K562 (cell line): ENCODE data around the gene AARSD1. TPM values are rescaled to one million over a fixed set of nuclear protein-coding genes. Genes with fewer than 3 reads are reported as not detected.

Experiments
- ARID3A ChIP-seq: IDR thresholded peaks from 2 replicates; pipeline ENCODE4 v1.6.1; 2012; ENCODE audit warnings: low read depth, low read length, improper control_type of control experiment, borderline replicate concordance
- ASH1L ChIP-seq: fragments of 450-650 bp; IDR thresholded peaks from 2 replicates; pipeline ENCODE4 v1.6.1; 2018; ENCODE audit warnings: borderline replicate concordance, mild to moderate bottlenecking, low read depth; ENCODE audit not compliant: partially characterized antibody
- ATF1 ChIP-seq, 2 experiments: fragments of 450-650 bp in 1 of 2; IDR thresholded peaks; 2 replicates each; pipeline ENCODE4 v1.6.1; 2016; ENCODE audit warnings: missing compliant biosample characterization in 1 of 2, missing genetic modification characterization in 1 of 2
- BDP1 ChIP-seq: IDR thresholded peaks from 3 replicates; pipeline ENCODE4 v1.6.1; 2011; ENCODE audit not compliant: insufficient read length, insufficient read depth
- EGR1 ChIP-seq: fragments of 450-650 bp; conservative IDR thresholded peaks from 2 replicates; pipeline ENCODE4 v1.6.1; 2017; ENCODE audit warnings: mild to moderate bottlenecking
- ELF1 ChIP-seq: fragments of 200-800 bp; sonication (Bioruptor generic); IDR thresholded peaks from 2 replicates; pipeline ENCODE4 v1.6.1; 2016; ENCODE audit warnings: missing genetic modification characterization, missing compliant biosample characterization
- JUND ChIP-seq, 2 experiments: IDR thresholded peaks; 2 replicates in 1 of 2; 3 replicates in 1 of 2; pipeline ENCODE4 v1.6.1; 2011; ENCODE audit warnings: borderline replicate concordance in 2 of 2, low read depth in 2 of 2, low read length in 2 of 2, improper control_type of control experiment in 1 of 2, missing biosample characterization in 1 of 2, missing genetic modification characterization in 1 of 2, missing genetic modification reagents in 1 of 2
- MIER1 ChIP-seq: fragments of 450-650 bp; IDR thresholded peaks from 2 replicates; pipeline ENCODE4 v1.6.1; 2016; ENCODE audit warnings: antibody characterized with exemption, mild to moderate bottlenecking, low read depth
- NFRKB ChIP-seq: fragments of 450-650 bp; IDR thresholded peaks from 2 replicates; pipeline ENCODE4 v1.6.1; 2016; ENCODE audit warnings: low read depth
- NR2C2 ChIP-seq, 2 experiments: fragments of 200-800 bp in 1 of 2; sonication (Bioruptor generic) in 1 of 2; sonication (generic) in 1 of 2; formaldehyde crosslinking in 1 of 2; IDR thresholded peaks; 2 replicates each; pipeline versions ENCODE4 v1.6.1 to v1.8.0; 2016 to 2022; ENCODE audit warnings: mild to moderate bottlenecking in 1 of 2, missing compliant biosample characterization in 1 of 2, missing genetic modification characterization in 1 of 2, missing genetic modification reagents in 1 of 2
- UBTF ChIP-seq, 2 experiments: IDR thresholded peaks; 2 replicates each; pipeline ENCODE4 v1.6.1; 2012; ENCODE audit warnings: improper control_type of control experiment in 2 of 2, low read depth in 2 of 2, low read length in 2 of 2, borderline replicate concordance in 1 of 2
- USF1 ChIP-seq: sonication (generic); formaldehyde crosslinking; IDR thresholded peaks from 2 replicates; pipeline ENCODE4 v1.9.0; 2022; ENCODE audit warnings: mild to moderate bottlenecking, missing genetic modification reagents
- ZNF408 ChIP-seq: fragments of 250-450 bp; sonication (Bioruptor Pico); IDR thresholded peaks from 2 replicates; pipeline ENCODE4 v1.4.0; 2020; ENCODE audit warnings: low read depth, mild to moderate bottlenecking, moderate library complexity
- polyA plus RNA-seq, 8 experiments: library from polyadenylated mRNA; depleted of rRNA in 4 of 8; stranded (reverse) in 5 of 8; unstranded in 3 of 8; fragments of >200 nt; fragmentation: Nextera tagmentation in 2 of 8; fragmentation: Illumina TruSeq in 1 of 8; extraction: Ambion mirVana in 2 of 8; extraction: Trizol in 1 of 8; gene quantifications; 2 replicates each; pipeline versions ENCODE4 v1.2.1 to v1.2.3, GENCODE V29; 2011 to 2014; ENCODE audit warnings: inconsistent platforms in 1 of 8, missing spikeins in 1 of 8
- total RNA-seq, 7 experiments: library from RNA; depleted of rRNA in 6 of 7; stranded (reverse); fragments of >200 nt in 6 of 7; fragmentation: Illumina TruSeq in 2 of 7; extraction: Trizol in 2 of 7; gene quantifications; 2 replicates each; pipeline versions ENCODE4 v1.2.1 to v1.2.3, GENCODE V29; 2011 to 2021; ENCODE audit warnings: low replicate concordance in 1 of 7
- TF ChIP-seq, protein P1 (sequence below): sonication (generic); formaldehyde crosslinking; IDR thresholded peaks from 2 replicates; pipeline ENCODE4 v1.8.0; 2022; ENCODE audit warnings: missing genetic modification reagents, mild to moderate bottlenecking, borderline replicate concordance

Gene AARSD1
- total and polyA plus RNA-seq, 9 of the 15 experiments (the other 6 are each of a cell fraction or from before 2014, with no cell fraction given) = 51.7 to 98.5 (median 68.6) TPM

GRCh38 chr17:42928714-42929496 lies 35.3 kb downstream of the AARSD1 start (continued):
- TF ChIP-seq UBTF (IDR thresholded peaks at IDR 0.05; ENCODE audit: borderline replicate concordance in 1 of 2, low read depth in 2 of 2, low read length in 2 of 2) (0 out of 4 replicates have a peak, but pooled peaks have one; percentile 29 to 43), JUND (IDR thresholded peaks at IDR 0.05; ENCODE audit: borderline replicate concordance, low read depth, low read length) (peak; percentile 85), JUND (tag; IDR thresholded peaks at IDR 0.05; ENCODE audit: borderline replicate concordance, low read depth, low read length) (peak; percentile 68; the same call in 2 of the 3 replicates), MIER1 (peak; percentile 63; the same call in 1 of the 2 replicates), NR2C2 (CRISPR knock-in tag; IDR thresholded peaks at IDR 0.05) (no peak), NR2C2 (tag; IDR thresholded peaks at IDR 0.05) (0 out of 2 replicates have a peak, but pooled peaks have one; percentile 22), USF1 (CRISPR knock-in tag) (no peak), EGR1 (0 out of 2 replicates have a peak, but pooled peaks have one; percentile 20), BDP1 (no peak), ELF1 (tag) (no peak), NFRKB (peak; percentile 90; the same call in 1 of the 2 replicates), ARID3A (peak; percentile 27; the same call in 1 of the 2 replicates), ASH1L (peak; percentile 18), ZNF408 (CRISPR knock-in tag) (no peak), ATF1 (CRISPR knock-in tag; IDR thresholded peaks at IDR 0.05) (no peak), ATF1 (tag; IDR thresholded peaks at IDR 0.05) (peak; percentile 51)
- TF ChIP-seq, protein P1, sequence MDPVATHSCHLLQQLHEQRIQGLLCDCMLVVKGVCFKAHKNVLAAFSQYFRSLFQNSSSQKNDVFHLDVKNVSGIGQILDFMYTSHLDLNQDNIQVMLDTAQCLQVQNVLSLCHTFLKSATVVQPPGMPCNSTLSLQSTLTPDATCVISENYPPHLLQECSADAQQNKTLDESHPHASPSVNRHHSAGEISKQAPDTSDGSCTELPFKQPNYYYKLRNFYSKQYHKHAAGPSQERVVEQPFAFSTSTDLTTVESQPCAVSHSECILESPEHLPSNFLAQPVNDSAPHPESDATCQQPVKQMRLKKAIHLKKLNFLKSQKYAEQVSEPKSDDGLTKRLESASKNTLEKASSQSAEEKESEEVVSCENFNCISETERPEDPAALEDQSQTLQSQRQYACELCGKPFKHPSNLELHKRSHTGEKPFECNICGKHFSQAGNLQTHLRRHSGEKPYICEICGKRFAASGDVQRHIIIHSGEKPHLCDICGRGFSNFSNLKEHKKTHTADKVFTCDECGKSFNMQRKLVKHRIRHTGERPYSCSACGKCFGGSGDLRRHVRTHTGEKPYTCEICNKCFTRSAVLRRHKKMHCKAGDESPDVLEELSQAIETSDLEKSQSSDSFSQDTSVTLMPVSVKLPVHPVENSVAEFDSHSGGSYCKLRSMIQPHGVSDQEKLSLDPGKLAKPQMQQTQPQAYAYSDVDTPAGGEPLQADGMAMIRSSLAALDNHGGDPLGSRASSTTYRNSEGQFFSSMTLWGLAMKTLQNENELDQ (CRISPR knock-in tag) = no peak
